Measurements from ENCODE around the gene SLC15A3. TPM values are rescaled to one million over a fixed set of nuclear protein-coding genes. Genes with fewer than 3 reads are reported as not detected.

The SLC15A3 gene
- total RNA-seq, 1 donor from 2014 or later = 0.62 TPM

DNA sequence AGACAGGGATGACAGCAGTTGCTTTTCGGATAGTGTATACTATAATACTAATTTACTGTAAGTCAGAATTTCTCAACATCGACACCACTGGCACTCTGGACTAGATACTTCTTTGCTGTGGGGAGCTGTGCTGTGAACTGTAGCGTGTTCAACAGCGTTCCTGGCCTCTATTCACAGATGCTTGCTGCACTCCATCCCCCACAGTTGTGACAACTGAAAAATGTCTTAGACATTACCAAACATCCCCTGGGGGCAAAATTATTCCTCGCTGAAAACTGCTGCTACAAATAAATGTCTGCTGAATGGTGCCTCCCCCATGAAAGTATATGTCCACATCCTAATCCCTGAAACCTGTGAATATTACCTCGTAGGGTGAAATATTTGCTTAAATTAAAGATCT, 7.5 kb upstream of the SLC15A3 start:
- Mint-ChIP-seq H3K27me3 (ENCODE audit: low read depth) (peaks cover 8% of the 10 kb centered on the region), H3K9me3 (ENCODE audit: low read depth) (peaks cover 5% of the 10 kb centered on the region), H3K4me1 (ENCODE audit: low read depth) (peaks cover 7% of the 10 kb centered on the region), H3K27ac (ENCODE audit: unreplicated experiment) (no peak overlapping the region), H3K4me3 (ENCODE audit: unreplicated experiment) (no peak overlapping the region), H3K36me3 (ENCODE audit: low read depth) (no peaks in the 10 kb centered on the region)
- no peak for TF ChIP-seq CTCF (IDR thresholded peaks at IDR 0.05)
- DNase-seq (ENCODE audit: low spot score) = no peak

- no peak overlapping the region for H3K4me3 Mint-ChIP-seq (ENCODE audit: unreplicated experiment)
- no peak for DNase-seq (ENCODE audit: low spot score)
- peaks cover 5% of the 10 kb centered on the region for H3K9me3 Mint-ChIP-seq (ENCODE audit: low read depth)
- no peak for TF ChIP-seq CTCF (IDR thresholded peaks at IDR 0.05)
- no peaks in the 10 kb centered on the region for H3K36me3 Mint-ChIP-seq (ENCODE audit: low read depth)
- peaks cover 10% of the 10 kb centered on the region for H3K4me1 Mint-ChIP-seq (ENCODE audit: low read depth)
- peaks cover 10% of the 10 kb centered on the region for H3K27me3 Mint-ChIP-seq (ENCODE audit: low read depth)
- no peak overlapping the region for H3K27ac Mint-ChIP-seq (ENCODE audit: unreplicated experiment)
Observed at GRCh38 chr11:60957188-60957587, 5.2 kb upstream of the SLC15A3 start.

DNA sequence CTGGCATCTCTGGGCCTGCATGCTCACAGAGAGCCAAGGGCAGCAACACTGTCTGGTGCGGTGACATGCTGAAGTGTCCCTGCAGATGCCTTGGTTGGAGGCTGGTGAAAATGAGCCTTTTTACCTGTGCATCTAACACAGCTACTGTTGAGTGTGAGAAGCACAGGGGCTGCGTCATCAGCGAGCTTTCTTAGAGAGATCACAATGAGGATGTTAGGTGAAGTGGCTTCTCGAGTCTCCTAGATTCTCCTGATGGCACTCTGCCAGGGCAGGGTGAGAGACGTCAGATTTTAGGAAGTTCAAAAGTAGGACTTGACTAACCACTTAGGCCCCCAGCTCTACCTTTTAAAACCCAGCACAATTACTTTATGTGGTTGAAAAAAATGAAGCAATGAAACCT, 3.6 kb upstream of the SLC15A3 start:
- H3K27me3 Mint-ChIP-seq (ENCODE audit: low read depth) = peaks cover 10% of the 10 kb centered on the region
- H3K4me3 Mint-ChIP-seq (ENCODE audit: unreplicated experiment) = no peak overlapping the region
- no peaks in the 10 kb centered on the region for H3K36me3 Mint-ChIP-seq (ENCODE audit: low read depth)
- peaks cover 17% of the 10 kb centered on the region for H3K4me1 Mint-ChIP-seq (ENCODE audit: low read depth)
- no peak for DNase-seq (ENCODE audit: low spot score)
- TF ChIP-seq CTCF (IDR thresholded peaks at IDR 0.05) = no peak
- H3K9me3 Mint-ChIP-seq (ENCODE audit: low read depth) = peaks cover 5% of the 10 kb centered on the region
- no peak overlapping the region for H3K27ac Mint-ChIP-seq (ENCODE audit: unreplicated experiment)

- H3K36me3 Mint-ChIP-seq (ENCODE audit: low read depth) = no peaks in the 10 kb centered on the region
- TF ChIP-seq CTCF (IDR thresholded peaks at IDR 0.05) = no peak
- no peak overlapping the region for H3K27ac Mint-ChIP-seq (ENCODE audit: unreplicated experiment)
- H3K27me3 Mint-ChIP-seq (ENCODE audit: low read depth) = peaks cover 11% of the 10 kb centered on the region
- no peaks in the 10 kb centered on the region for H3K9me3 Mint-ChIP-seq (ENCODE audit: low read depth)
- no peak for DNase-seq (ENCODE audit: low spot score)
- peaks cover 13% of the 10 kb centered on the region for H3K4me1 Mint-ChIP-seq (ENCODE audit: low read depth)
- no peak overlapping the region for H3K4me3 Mint-ChIP-seq (ENCODE audit: unreplicated experiment)
Observed at GRCh38 chr11:60954421-60954820, 2.4 kb upstream of the SLC15A3 start.

- H3K9me3 Mint-ChIP-seq (ENCODE audit: low read depth) = no peaks in the 10 kb centered on the region
- H3K4me3 Mint-ChIP-seq (ENCODE audit: unreplicated experiment) = no peak overlapping the region
- H3K36me3 Mint-ChIP-seq (ENCODE audit: low read depth) = no peaks in the 10 kb centered on the region
- DNase-seq (ENCODE audit: low spot score) = no peak
- no peak overlapping the region for H3K27ac Mint-ChIP-seq (ENCODE audit: unreplicated experiment)
- H3K4me1 Mint-ChIP-seq (ENCODE audit: low read depth) = peaks cover 10% of the 10 kb centered on the region
- no peak for TF ChIP-seq CTCF (IDR thresholded peaks at IDR 0.05)
- peaks cover 11% of the 10 kb centered on the region for H3K27me3 Mint-ChIP-seq (ENCODE audit: low read depth)
Observed at GRCh38 chr11:60953781-60954180, 1.8 kb upstream of the SLC15A3 start.
